GM19455 (cell line): ENCODE results near the gene TMEM123.
A peak's percentile ranks its signal among the peaks of the same experiment; 100 is the strongest.

Experiments used
- ATAC-seq: cut with Tn5 transposase; IDR thresholded peaks from one replicate; pipeline ENCODE4 v1.9.1; 2021; ENCODE audit not compliant: unreplicated experiment

The TMEM123 gene, protein sequence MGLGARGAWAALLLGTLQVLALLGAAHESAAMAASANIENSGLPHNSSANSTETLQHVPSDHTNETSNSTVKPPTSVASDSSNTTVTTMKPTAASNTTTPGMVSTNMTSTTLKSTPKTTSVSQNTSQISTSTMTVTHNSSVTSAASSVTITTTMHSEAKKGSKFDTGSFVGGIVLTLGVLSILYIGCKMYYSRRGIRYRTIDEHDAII

DNA sequence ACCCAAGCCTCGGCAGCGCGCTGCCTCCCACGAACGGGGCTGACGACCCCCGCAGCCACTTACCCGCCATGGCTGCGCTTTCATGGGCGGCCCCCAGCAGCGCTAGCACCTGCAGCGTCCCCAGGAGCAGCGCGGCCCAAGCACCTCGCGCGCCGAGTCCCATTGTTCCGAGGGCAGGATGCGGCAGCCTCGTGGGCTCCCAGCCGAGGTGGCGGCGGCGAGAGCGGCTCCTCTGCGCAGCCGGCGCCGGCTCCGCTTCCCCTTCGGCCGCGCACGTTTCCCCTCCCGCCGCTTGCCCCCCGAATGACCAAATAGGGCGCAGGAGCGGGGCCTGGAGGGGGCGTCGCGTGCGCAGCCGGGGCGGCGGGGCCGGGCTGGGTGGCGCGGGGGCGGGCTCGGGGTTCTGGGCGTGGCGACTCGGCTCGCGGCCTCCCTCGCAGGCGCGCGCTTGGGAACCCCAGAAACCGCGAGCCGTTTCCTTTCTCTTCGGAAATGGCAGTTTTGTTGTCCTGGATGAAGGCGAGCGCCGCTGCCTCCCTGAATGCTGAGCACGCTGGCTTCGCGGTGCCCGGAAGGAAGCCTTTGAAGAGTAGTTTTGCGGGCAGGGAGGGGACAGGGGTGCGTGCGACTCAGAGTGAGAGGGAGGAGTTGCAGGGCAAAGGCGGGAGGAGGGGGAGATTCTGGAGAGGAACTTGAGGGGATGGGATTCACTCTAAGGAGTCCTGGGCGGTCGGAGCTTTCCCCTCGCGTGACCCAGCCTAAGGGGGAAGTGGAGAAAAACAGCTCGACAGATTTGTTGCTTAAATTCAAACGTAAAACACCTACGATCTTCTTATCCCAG is at the start of gene TMEM123:
Gene TMEM123, minus strand, starts transcription at position 305 of the 841 bp plus-strand sequence. Its CDS starts 142 bp downstream, at position 163.
- peak; percentile 75 for ATAC-seq

DNA sequence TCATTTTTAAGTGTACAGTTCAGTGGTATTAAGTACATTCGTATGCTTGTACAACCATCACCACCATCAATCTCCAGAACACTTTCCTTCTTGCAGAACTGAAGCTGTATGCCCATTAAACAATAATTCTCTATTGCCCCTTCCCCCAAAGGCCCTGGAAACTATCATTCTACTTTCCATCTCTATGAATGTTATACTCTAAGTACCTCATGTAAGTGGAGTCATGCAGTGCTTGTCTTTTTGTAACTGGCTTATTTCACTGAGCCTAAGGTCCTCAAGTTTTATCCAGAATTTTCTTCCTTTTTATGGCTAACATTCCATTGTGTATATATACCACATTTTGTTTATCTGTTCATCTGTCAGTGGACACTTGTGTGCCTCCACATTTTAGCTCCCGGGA is 48.3 kb upstream of the TMEM123 start:
- no peak for ATAC-seq

DNA sequence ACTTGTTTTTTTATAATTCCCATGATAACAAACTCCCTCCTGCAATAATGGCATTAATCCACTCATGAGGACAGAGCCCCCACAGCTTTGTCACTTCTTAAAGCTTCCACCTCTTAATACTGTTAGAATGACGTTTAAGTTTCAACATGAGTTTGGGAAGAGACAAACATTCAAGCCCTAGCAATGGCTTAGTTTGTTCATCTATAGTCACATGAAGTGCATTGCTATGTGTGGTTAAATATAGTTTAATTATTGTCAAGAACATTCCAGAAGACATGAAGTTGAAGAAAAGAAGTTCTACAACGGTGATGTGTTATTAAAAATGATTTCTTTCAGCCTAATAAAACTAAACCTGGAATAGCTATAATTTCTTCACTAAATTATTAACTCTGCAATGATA is 47.4 kb upstream of the TMEM123 start:
- no peak for ATAC-seq

DNA sequence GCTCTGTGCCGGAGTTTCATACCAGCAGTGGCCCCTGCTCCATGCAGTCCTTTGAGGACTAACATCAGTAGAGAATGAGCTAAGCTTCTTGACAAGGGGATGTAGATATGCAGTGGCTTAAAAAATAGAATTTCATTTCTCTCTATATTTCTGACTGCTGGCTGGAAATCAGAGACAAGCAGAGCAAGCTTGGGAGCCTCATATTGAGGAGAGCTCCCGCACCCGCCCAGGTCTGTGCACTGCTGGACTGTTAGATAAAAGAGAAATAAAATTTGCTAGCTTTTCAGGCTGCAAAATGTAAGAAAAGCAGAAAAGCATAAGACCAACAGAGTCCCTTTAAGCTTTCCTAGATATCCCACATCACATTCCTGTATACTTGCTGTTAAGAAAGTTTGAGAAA is 46.6 kb upstream of the TMEM123 start:
- ATAC-seq, result no peak

DNA sequence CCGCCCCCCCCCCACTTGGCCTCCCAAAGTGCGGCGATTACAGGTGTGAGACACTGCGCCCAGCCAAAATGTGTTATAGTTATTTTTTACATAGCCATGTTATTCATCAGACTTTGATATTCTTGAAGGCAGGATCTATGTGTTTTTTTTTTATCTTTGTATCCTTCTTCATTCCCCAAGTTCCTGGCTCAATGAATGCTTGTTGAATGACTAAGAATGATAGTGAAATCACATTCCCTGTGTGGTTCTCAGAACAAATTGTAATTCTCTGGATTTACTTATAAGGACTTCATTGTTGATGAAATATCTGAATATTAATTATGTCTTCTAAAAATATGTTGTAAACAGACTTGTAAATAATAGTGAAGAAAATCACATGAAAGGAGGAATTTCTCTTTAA is 44.5 kb upstream of the TMEM123 start:
- ATAC-seq, result no peak

DNA sequence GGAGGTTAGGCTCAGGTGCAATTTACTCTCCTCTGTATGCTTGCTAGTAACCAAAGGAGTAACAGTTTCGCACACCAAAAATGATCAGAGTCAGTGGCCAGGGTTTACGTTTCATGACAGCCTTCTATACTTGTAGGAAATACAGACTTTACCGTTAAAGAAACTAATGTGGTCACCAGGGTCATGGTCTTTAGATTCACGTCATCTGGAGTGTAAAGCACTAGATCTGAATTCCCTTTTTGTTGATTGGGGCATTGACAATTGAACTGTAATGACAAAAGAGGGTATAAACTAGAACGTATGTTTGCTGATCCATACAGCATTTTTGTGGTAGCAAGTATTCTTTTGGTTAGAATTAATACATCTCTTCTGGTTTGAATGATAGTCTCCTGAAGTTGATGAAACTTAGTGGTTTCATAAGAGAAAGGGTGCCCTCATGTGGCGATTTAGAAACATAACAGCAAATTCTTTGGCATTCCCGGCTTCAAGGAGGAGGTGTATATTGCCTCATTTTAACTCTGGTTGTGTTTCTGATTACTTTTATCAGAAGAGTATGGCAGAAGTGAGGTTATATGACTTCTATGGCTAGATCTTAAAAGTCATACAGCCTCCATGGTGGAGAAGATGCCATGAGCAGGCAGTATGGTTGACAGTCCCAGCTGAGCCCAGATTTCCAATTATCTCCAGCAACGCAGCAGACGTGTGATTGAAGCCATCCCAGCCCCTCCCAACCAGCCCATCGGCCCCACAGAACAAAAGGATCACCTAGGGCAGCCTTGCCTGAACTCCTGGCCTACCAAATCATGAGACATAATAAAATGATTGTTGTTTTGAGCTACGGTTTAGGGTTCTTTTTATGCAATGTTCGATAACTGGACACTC is 42.8 kb upstream of the TMEM123 start:
- ATAC-seq, result peak; percentile 88

DNA sequence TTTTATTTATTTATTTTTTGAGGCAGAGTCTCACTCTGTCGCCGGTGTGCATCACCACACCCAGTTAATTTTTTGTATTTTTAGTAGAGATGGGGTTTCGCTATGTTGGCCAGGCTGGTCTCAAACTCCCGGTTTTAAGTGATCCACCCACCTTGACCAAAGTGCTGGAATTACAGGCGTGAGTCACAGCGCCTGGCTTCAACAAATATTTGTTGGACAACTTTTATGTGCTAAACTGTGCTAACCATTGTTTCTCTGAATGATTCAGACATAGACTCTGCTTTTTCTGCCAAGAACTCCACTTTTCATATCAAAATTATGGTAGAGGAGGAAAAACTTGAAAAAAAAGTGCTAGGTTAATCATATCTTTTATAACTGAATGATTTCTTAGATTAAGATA is 41.7 kb upstream of the TMEM123 start:
- ATAC-seq, result no peak

DNA sequence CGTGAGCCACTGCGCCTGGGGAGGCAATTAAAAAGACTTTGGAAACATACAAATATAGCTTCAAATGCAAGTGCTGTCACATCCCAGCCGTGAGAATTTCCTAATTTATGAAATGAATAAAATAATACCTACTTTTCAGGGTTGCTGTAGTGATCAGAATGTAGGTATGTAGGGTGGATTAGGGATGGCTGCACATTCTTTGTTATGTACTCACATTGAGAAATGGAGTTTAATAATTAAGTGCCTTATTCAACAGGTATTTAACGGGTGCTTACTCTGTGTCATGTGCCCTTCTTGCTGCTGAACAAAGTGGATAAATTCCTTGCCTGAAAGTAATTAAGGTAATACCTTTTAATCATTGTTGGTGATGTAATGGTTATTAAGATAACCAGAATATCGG is 41.0 kb upstream of the TMEM123 start:
- ATAC-seq, result no peak

DNA sequence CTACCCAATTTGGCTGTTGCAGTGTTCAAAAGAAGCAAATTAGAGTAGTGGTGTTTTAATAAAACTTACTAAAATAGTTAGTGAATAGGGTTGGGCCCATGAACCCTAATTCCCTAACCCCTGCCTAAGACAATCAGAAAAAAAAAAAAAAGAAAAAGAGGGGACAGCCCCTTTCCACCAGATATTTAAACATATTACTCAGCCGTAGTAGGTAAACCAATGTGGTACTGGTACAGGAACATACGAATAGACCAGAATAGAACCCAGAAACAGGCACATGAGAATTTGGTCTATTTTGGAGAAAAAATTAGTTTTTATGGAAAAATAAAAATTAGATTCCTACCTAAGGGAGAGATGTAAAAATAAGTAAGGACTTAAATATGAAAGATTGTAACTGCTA is 39.4 kb upstream of the TMEM123 start:
- no peak for ATAC-seq

DNA sequence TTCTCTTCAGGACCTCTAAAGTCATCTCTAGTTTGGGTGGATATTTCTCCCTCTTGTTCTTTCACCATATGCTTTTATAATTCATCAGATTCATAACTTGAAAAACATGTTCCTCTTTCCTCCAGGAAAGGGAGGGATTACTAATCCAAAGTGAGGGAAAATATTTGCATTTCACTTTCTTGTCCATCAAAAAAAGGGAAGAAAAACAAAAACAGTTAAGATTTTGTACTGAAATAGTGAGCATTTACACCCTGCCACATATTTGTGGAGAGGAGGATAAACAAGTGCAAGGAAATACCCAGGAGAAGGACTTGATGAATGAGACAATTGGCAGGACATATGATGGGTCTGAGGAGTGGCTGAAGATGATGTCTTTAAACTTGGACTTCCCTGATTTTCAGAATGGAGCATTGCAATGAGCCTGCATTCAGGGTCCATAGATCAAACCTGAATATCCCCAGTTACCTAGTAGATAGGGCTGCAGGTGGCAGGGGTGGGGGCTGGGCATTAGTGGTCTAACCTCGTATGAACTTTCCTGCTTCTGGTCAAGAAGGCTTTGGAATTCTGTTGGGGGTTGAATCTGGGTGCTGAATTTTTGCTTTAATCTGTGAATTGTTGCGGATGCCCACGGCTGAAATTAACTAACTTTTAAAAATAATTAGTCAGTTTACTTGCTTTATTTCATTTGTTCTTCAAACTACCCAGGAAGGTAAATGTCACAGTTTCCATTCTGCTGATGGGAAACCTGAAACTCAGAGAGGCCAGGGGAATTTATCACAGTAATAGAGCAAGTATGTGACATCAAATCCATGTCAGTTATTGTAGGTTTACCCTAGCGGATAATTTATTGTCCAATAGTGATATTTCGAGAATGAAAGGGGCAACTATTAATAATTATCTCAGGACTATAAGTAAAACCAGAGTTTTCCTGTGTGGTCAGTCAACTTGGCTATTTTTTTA is 36.9 kb upstream of the TMEM123 start:
- no peak for ATAC-seq

DNA sequence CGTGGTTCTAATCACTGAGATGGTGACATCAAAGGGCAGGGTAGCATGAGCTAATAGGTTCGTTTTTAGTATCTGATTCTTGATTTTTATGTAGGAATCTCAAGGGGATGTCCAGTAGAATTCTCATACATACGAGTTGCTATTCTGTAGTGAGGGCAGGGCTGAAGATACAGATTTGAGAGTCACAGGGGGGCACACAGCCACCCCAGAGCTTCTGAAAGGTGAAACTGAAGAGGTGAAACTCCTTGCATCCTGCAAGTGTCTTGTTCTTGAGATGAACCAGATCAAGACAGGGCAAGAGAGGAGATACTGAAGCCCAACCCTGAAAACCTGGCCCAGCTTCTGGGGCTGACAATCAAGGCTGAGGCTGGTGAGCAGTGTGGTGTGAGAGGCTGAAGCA is 35.6 kb upstream of the TMEM123 start:
- peak; percentile 84 for ATAC-seq

DNA sequence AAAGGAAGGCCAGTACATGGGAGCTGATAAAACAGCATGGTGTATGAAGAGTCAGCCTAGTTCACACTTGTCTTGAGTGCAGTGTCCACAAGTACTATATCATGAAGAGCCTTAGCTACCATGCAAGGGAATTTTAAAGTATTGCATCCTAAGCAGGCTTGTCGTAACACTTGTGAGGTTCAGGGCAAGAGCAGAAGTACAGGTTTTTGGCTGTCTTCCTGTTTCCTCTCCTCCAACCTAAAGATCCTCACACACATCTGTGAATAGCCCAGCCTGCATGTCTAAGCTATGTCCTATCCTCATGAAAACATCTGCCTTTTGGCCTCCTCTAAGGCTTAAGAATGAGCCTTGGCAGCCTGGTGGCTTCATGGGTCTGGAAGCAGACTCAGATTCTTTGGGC is 34.6 kb upstream of the TMEM123 start:
- ATAC-seq, result no peak

DNA sequence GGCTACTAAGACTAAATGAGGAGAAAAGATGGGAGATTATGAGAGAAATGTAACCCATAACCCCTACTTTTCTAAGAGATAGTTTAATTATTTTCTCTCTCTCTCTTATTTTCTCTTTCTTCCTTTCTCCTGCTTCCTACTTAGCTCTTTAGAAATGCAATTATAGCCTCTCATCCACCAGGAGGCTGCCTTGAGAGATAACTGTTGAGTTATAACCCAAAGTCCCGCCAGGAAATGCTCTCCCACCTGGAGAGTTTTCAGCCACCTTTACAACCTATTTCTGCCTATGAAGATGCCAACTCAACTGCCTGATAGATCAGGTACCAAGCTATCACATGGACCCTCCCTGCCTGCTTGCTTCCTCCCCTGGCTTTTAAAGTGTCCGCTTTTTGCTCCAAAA is 34.0 kb upstream of the TMEM123 start:
- no peak for ATAC-seq

DNA sequence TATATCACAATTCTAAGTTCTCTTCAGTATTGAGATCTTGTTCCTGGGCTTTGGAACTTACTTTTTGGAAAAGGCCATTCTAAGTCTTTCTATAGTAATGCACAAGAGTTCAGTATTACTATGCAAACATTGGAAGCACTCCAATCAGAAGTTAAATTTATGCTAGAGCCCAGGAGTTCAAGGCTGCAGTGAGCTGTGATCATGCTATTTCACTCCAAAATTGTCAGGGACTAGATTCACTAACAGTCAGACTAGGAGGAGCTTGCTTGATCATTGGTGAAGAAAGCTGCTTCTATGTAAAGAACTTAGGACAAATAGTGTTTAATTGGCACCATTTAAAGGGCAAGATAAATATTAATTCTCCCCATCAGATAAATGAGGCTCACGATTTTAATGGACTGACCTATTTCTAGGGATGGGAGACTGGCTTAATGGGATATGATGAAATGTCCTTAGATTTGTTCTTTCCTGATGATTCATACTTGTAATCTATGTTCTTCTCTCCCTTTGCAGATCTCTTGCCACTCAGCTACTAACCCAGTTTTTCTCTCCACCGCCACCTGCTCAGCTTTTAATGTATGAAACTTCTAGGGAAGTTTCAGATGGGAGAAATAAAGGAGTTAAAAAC is 32.6 kb upstream of the TMEM123 start:
- ATAC-seq, result no peak

DNA sequence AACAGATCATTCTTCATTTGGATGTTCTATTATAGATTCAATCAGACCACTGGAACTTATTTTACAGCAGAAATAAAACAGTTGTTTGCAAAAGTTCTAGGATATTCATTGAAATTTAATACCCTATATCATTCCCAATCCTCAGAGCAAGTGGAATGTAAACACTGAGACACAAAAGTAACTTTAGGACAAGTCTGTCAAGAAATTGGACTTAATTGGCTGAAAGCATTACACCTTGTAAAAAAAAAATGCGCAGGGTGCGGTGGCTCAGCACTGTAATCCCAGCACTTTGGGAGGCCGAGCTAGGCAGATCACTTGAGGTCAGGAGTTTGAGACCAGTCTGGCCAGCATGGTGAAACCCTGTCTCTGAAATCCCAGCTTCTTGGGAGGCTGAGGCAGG is 29.9 kb upstream of the TMEM123 start:
- no peak for ATAC-seq

DNA sequence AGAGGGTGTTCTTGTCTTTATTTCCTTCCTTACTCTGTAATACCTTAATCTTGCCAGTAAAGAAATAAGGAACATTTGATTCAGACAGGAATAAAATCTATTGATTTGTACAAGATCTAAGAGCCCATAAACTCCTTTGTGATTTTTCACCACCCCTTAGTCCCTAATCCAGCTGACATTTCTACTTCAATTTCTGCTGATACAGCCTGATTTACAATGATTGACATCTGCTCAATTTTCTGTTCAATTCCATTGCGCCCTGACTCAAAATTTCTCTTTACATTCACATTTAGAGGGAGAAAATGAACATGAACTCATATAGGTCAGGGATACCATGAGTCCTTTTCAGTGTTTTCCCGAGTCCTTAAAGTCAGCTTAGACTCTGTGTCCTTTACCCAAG is 27.2 kb upstream of the TMEM123 start:
- ATAC-seq, result no peak

DNA sequence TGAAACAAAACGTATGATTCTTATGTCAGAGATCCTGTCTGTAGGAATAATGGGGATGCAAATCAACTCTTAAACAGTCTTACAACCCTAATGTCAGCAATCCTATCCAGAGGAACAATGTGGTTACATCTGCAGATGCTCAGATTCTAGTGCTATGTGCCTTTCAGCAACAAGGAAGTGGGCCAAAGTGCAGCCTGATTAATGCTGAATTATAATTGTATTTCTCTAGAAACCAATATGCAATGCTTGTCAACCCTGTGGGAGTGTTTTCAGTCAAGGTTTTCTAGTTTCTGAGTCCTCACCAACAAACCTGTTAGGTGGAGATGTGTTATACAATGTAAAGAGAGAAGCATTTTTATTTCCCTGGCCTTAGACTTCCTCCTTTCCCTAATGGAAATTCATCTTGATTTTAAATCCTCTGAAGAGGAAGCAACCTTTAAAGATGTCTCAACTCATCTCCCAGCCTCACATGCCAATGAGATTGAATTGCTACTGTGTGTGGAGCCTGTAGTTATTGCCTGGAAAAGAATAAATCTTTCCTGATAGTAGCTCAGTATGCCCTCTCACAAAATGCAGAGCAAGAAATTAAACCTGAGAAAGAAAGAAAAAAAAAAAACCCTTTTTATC is 26.2 kb upstream of the TMEM123 start:
- ATAC-seq, result no peak

DNA sequence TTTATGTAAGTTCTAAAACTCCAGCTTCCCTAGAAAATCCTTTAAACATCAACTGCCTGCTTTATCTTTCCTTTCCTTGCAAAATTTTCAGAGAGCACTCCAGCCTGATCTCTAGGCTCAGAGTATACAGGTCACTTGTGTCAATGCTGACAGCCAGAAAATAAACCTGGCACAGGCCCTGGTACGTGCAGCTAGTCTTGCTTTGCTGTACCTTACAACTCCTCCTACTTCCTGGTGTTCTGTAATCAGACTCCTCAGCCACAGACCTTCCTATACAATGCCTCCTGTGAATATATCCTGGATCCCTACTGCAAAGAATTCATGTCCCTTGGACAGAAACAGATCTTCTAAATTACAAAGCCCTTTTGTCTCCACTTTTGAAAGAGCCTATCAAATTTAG is 24.2 kb upstream of the TMEM123 start:
- peak; percentile 33 for ATAC-seq

DNA sequence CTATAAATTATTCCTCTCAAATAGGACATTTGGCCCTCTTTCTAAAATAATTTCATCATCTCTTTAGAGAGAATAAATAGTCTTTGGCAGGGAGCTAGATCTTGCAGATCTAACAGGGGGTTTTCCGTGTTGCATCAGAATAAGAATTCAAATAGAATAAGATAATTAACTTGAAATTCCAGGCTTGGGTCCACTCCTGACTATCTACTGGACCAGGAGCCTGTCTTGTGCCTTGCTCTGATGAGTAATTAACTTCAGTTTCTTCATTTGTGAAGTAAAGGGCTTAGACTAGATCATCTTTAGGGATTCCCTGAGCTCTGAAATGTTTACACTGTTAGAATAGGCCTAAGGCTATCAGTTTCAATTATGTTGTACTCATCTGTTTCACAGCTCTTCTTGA is 23.5 kb upstream of the TMEM123 start:
- no peak for ATAC-seq

DNA sequence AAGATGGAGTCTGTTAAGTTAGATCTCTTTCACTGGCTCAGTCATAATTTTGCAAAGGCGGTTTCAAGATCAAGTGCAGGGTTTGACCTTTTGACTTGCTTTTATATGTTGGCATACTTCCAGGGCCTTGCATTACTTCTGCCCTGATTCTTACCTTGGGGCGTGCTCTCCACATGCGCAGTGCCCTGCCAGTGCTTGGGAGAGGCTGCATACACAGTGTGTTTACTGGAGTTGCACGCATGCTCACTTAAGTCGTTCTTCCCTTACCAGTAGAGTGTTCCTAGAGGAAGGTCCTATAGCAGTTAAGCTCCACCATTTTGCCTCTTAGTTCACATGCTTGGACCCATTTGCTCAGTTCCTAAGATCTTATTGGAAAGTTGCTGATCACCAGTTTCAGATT is 21.0 kb upstream of the TMEM123 start:
- no peak for ATAC-seq
